Ovary (tissue), 3 donors: ENCODE measurements around the gene MAU2.

ENCODE experiments used
- EP300 ChIP-seq: sonication (generic); formaldehyde crosslinking; IDR thresholded peaks from one replicate; pipeline ENCODE4 v1.6.1; 2017; ENCODE audit warnings: antibody characterized with exemption
- POLR2A ChIP-seq: fragments of 450-650 bp; IDR thresholded peaks from one replicate; pipeline ENCODE4 v1.6.1; 2017; ENCODE audit warnings: antibody characterized with exemption, mild to moderate bottlenecking, moderate library complexity
- TF ChIP-seq, protein P1 (sequence below), 3 donors: fragments of 450-650 bp in 2 of 3; fragments of 200-600 bp in 1 of 3; IDR thresholded peaks; one replicate each; pipeline versions ENCODE4 v1.5.1 to v1.8.0; 2016 to 2022; ENCODE audit warnings: antibody characterized with exemption in 3 of 3, mild to moderate bottlenecking in 1 of 3
- donor health status: DM: no; HTN: no; CAD: no.

DNA sequence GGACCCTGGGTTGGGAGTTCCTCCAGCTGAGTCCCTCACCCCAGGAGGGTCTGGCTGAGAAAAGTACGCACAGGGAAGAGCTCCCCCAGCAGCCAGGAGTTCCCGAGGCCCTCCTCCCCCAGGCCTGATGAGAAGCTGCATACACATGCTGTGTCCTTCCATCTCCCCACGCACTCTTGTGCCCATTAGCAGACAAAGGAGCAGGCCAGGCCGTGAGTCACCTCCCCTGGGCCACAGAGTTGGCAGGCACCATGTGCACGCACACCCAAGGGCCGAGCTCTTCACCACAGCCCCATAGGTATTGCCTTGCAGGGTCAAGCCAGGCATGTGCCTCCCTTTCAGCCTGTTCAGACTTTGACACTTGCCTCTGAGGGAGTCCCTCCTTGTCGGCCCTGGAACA lies 17.5 kb downstream of the MAU2 start:
- TF ChIP-seq EP300, result no peak
- no peak for TF ChIP-seq POLR2A
- TF ChIP-seq, protein P1, sequence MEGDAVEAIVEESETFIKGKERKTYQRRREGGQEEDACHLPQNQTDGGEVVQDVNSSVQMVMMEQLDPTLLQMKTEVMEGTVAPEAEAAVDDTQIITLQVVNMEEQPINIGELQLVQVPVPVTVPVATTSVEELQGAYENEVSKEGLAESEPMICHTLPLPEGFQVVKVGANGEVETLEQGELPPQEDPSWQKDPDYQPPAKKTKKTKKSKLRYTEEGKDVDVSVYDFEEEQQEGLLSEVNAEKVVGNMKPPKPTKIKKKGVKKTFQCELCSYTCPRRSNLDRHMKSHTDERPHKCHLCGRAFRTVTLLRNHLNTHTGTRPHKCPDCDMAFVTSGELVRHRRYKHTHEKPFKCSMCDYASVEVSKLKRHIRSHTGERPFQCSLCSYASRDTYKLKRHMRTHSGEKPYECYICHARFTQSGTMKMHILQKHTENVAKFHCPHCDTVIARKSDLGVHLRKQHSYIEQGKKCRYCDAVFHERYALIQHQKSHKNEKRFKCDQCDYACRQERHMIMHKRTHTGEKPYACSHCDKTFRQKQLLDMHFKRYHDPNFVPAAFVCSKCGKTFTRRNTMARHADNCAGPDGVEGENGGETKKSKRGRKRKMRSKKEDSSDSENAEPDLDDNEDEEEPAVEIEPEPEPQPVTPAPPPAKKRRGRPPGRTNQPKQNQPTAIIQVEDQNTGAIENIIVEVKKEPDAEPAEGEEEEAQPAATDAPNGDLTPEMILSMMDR (IDR thresholded peaks at IDR 0.05), result no peak
